A673 (cell line): Measurements from ENCODE around the gene PARP6. TPM values are rescaled to one million over a fixed set of nuclear protein-coding genes. Genes with fewer than 3 reads are reported as not detected.

Experiments used
- BruUV-seq: library from RNA; stranded (reverse); fragments of 400-500 nt; replicated peaks from 2 replicates; lab custom pipeline; 2021; lab: Mats Ljungman, UMichigan
- CTCF ChIA-PET: fragments of 300-600 bp; sonication (Branson Sonifier 250); formaldehyde crosslinking; loops from one replicate; lab custom pipeline; 2022; ENCODE audit warnings: antibody characterized with exemption; lab: Charles Lee
- POLR2A ChIA-PET: fragments of 300-600 bp; sonication (Branson Sonifier 250); formaldehyde crosslinking; loops from one replicate; lab custom pipeline; 2022; ENCODE audit warnings: antibody characterized with exemption; ENCODE audit not compliant: low non-redundant PET; lab: Charles Lee
- DNase-seq: peaks from one replicate; pipeline ENCODE4 v3.0.0-alpha.2; 2015; ENCODE audit warnings: low spot score
- H3K27ac ChIP-seq: fragments of 200-600 bp; sonication (generic); 2 replicates; pipeline ENCODE4 v1.5.1; 2016; ENCODE audit warnings: mixed run types, low read depth, mild to moderate bottlenecking, mixed read lengths, antibody characterized with exemption, low read length; ENCODE audit not compliant: poor library complexity, severe bottlenecking
- H3K27me3 ChIP-seq: fragments of 200-600 bp; sonication (generic); replicated peaks from 2 replicates; pipeline ENCODE4 v1.6.1; 2017; ENCODE audit warnings: mixed run types, low read depth, mild to moderate bottlenecking, mixed read lengths, antibody characterized with exemption, low read length; ENCODE audit not compliant: insufficient read depth, poor library complexity
- H3K36me3 ChIP-seq: fragments of 200-600 bp; sonication (generic); 2 replicates; pipeline ENCODE4 v1.6.1; 2016; ENCODE audit warnings: mixed run types, mild to moderate bottlenecking, mixed read lengths, antibody characterized with exemption, low read length; ENCODE audit not compliant: insufficient read depth, poor library complexity, severe bottlenecking
- H3K4me1 ChIP-seq: fragments of 200-600 bp; sonication (generic); 2 replicates; pipeline ENCODE4 v1.6.1; 2017; ENCODE audit warnings: mixed run types, mild to moderate bottlenecking, mixed read lengths, antibody characterized with exemption, low read length; ENCODE audit not compliant: insufficient read depth, poor library complexity, severe bottlenecking
- H3K4me3 ChIP-seq: fragments of 200-600 bp; sonication (generic); 2 replicates; pipeline ENCODE4 v1.5.1; 2016; ENCODE audit warnings: low read depth, mixed run types, mild to moderate bottlenecking, mixed read lengths, low read length; ENCODE audit not compliant: poor library complexity, severe bottlenecking
- H3K9me3 ChIP-seq: fragments of 200-600 bp; sonication (generic); 2 replicates; pipeline ENCODE4 v1.6.1; 2016; ENCODE audit warnings: mixed run types, low read depth, mild to moderate bottlenecking, mixed read lengths, antibody characterized with exemption, low read length; ENCODE audit not compliant: poor library complexity, severe bottlenecking
- EZH2 ChIP-seq: fragments of 200-600 bp; sonication (generic); IDR thresholded peaks from 2 replicates; pipeline ENCODE4 v1.6.1; 2017; ENCODE audit warnings: borderline replicate concordance, low read depth, mild to moderate bottlenecking, mixed read lengths, antibody characterized with exemption, low read length; ENCODE audit not compliant: poor library complexity, severe bottlenecking
- intact Hi-C: fragments of 100-400 bp; cut with micrococcal nuclease; formaldehyde crosslinking; loops from one replicate; pipeline ENCODE4 v1.10.0; 2022; ENCODE audit not compliant: unreplicated experiment
- total RNA-seq: library from RNA; stranded (reverse); gene quantifications from 2 replicates; pipeline ENCODE4 v1.2.3, GENCODE V29; 2021
- TF ChIP-seq, protein P1 (sequence below): fragments of 300-800, 200-600 bp; sonication (generic); conservative IDR thresholded peaks from 2 replicates; pipeline ENCODE4 v1.5.1; 2017; ENCODE audit warnings: low read depth, mild to moderate bottlenecking, antibody characterized with exemption, low read length, moderate library complexity, mixed read lengths

Gene PARP6
- total RNA-seq, 1 experiment from 2014 or later = 71.4 TPM

DNA sequence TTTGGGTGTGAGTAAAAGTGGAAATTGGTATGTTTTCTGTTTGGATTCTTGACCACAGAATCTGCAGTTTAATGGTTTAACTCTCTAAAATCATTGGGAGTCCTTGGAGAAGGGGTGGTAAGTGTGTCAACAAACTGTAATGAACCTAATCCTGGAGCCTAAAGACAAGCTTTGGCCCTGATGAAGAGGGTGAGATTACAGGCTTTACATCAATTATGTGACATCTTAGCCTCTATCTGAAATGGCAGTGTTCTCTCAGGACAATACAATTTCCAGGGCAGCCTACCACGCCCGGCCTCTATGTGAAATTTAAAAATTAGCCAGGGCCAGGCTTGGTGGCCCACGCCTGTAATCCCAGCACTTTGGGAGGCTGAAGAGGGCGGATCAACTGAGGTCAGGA lies 37.1 kb downstream of the PARP6 start:
- POLR2A ChIA-PET = no interaction called here
- H3K27me3 ChIP-seq = no peaks in the 10 kb centered on the region
- H3K9me3 ChIP-seq = no peaks in the 10 kb centered on the region
- TF ChIP-seq EZH2 = no peak
- TF ChIP-seq, protein P1, sequence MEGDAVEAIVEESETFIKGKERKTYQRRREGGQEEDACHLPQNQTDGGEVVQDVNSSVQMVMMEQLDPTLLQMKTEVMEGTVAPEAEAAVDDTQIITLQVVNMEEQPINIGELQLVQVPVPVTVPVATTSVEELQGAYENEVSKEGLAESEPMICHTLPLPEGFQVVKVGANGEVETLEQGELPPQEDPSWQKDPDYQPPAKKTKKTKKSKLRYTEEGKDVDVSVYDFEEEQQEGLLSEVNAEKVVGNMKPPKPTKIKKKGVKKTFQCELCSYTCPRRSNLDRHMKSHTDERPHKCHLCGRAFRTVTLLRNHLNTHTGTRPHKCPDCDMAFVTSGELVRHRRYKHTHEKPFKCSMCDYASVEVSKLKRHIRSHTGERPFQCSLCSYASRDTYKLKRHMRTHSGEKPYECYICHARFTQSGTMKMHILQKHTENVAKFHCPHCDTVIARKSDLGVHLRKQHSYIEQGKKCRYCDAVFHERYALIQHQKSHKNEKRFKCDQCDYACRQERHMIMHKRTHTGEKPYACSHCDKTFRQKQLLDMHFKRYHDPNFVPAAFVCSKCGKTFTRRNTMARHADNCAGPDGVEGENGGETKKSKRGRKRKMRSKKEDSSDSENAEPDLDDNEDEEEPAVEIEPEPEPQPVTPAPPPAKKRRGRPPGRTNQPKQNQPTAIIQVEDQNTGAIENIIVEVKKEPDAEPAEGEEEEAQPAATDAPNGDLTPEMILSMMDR = no peak
- H3K36me3 ChIP-seq = no peaks in the 10 kb centered on the region
- H3K27ac ChIP-seq = no peak overlapping the region
- BruUV-seq = no TSS peak
- no peak overlapping the region for H3K4me3 ChIP-seq
- intact Hi-C loops = loop anchor here (10.0 kb wide), 1 partner anchor 240 kb away; the partner anchor contains the start of gene ARIH1
- CTCF ChIA-PET = no interaction called here
- H3K4me1 ChIP-seq = peaks cover 25% of the 10 kb centered on the region
- no peak for DNase-seq

DNA sequence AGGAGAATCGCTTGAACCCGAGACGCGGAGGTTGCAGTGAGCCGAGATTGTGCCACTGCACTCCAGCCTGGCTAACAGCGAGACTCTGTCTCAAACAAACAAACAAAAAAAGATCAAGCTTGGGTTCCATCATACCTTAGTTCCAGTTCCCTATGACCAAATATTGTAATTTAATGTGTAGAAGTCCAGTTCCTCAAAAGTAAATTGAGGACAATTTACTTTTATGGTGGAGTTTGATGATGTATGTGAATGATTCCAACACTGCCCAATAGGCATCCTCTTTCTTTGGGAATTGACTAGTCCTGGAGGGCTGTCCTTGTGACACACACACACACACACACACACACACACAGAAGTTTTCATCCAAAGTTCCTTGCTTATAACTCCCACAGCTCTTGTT lies 38.6 kb downstream of the PARP6 start:
- BruUV-seq = no TSS peak
- Histone ChIP-seq H3K36me3 (no peaks in the 10 kb centered on the region), H3K27ac (no peak overlapping the region), H3K27me3 (no peaks in the 10 kb centered on the region), H3K4me1 (peaks cover 25% of the 10 kb centered on the region), H3K9me3 (no peaks in the 10 kb centered on the region), H3K4me3 (no peak overlapping the region)
- DNase-seq = no peak
- TF ChIP-seq, protein P1 = no peak
- no peak for TF ChIP-seq EZH2
- CTCF ChIA-PET = no interaction called here
- intact Hi-C loops = loop anchor here (10.0 kb wide), 1 partner anchor 241 kb away; the partner anchor contains the start of gene ARIH1
- POLR2A ChIA-PET = no interaction called here

DNA sequence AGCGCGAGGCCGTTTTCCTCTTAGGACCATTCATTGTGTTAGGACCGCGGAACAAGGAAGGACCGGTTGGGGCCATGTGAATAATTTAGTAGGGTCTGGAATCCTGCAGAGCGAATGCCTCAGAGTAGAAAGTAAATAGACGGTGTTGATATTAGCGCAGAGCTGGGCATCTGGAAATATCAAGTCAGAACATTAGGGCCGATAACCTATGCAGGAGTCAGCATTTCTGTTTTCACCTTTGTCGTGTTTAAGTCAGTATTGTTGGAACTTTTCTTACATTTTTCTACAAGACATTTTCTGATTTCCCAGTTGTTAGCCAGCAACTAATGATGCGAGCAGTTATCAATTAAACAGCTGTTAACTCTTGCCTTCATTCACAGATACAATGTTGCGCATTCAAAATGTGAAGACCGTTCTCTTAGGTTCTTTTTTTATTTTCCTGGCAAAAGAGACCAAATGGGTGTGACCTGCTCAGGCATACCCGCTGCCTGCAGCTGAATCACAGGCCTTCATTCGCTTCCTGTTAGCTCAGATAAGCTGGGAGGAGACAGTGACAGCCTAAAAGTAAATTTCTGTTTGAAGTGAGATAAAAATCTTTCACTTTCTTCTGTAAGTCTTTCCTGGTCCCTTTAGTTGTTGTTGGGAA lies 40.4 kb downstream of the PARP6 start:
- peak; percentile 70 for DNase-seq
- peaks cover 24% of the 10 kb centered on the region for H3K4me1 ChIP-seq
- BruUV-seq = TSS peak; percentile 84
- intact Hi-C loops = loop anchor here (10.0 kb wide), 1 partner anchor 243 kb away; the partner anchor contains the start of gene ARIH1
- peak overlapping the region; percentile 92 for H3K27ac ChIP-seq
- H3K9me3 ChIP-seq = no peaks in the 10 kb centered on the region
- no peaks in the 10 kb centered on the region for H3K27me3 ChIP-seq
- ChIA-PET CTCF (no interaction called here), POLR2A (no interaction called here)
- peak overlapping the region; percentile 91 for H3K4me3 ChIP-seq
- peaks cover 4% of the 10 kb centered on the region for H3K36me3 ChIP-seq
- TF ChIP-seq EZH2 = no peak
- TF ChIP-seq, protein P1 = no peak
